ENCODE data around the gene SPAG17. TPM values are rescaled to one million over a fixed set of nuclear protein-coding genes. Genes with fewer than 3 reads are reported as not detected.

SPAG17 gene
- total RNA-seq, 2 donors from 2014 or later, result 9.0 TPM; not detected in 1

- no peaks in the 10 kb centered on the region for H3K27me3 ChIP-seq (replicated peaks; ENCODE audit: insufficient read depth)
- H3K27ac ChIP-seq, result no peak overlapping the region
- WGBS, result 97% methylated on average over 2 of the region's 2 CpGs
- H3K9me3 ChIP-seq, result no peaks in the 10 kb centered on the region
- no peak overlapping the region for H3K4me3 ChIP-seq
- no peaks in the 10 kb centered on the region for H3K36me3 ChIP-seq
- H3K4me1 ChIP-seq (replicated peaks), result no peaks in the 10 kb centered on the region
- DNase-seq (ENCODE audit: low spot score), result no peak
- intact Hi-C loops (cut with DNase I), result no loop called here
- TF ChIP-seq POLR2AphosphoS5 (IDR thresholded peaks at IDR 0.05) (no peak), POLR2A (IDR thresholded peaks at IDR 0.05) (no peak), CTCF (IDR thresholded peaks at IDR 0.05) (no peak)
Measured at GRCh38 chr1:117921991-117922390, 263.0 kb downstream of the SPAG17 start.

GRCh38 chr1:117919376-117919775 is 265.7 kb downstream of the SPAG17 start:
- no peak overlapping the region for H3K27ac ChIP-seq
- no peaks in the 10 kb centered on the region for H3K9me3 ChIP-seq
- no peaks in the 10 kb centered on the region for H3K27me3 ChIP-seq (replicated peaks; ENCODE audit: insufficient read depth)
- no peaks in the 10 kb centered on the region for H3K4me1 ChIP-seq (replicated peaks)
- H3K36me3 ChIP-seq, result no peaks in the 10 kb centered on the region
- intact Hi-C loops (cut with DNase I), result no loop called here
- DNase-seq (ENCODE audit: low spot score), result no peak
- no peak overlapping the region for H3K4me3 ChIP-seq
- no peak for TF ChIP-seq POLR2A (IDR thresholded peaks at IDR 0.05)

- no peak for TF ChIP-seq POLR2AphosphoS5 (IDR thresholded peaks at IDR 0.05)
- no peak for TF ChIP-seq POLR2A (IDR thresholded peaks at IDR 0.05)
- no peaks in the 10 kb centered on the region for H3K27me3 ChIP-seq (replicated peaks; ENCODE audit: insufficient read depth)
- DNase-seq (ENCODE audit: low spot score), result no peak
- H3K4me1 ChIP-seq (replicated peaks), result no peaks in the 10 kb centered on the region
- peaks cover 0 to 4% of the 10 kb centered on the region in 2 donors for H3K36me3 ChIP-seq
- intact Hi-C loops (cut with DNase I), result no loop called here
- H3K9me3 ChIP-seq, result no peaks in the 10 kb centered on the region
- no peak overlapping the region for H3K4me3 ChIP-seq
- H3K27ac ChIP-seq, result no peak overlapping the region
Measured at GRCh38 chr1:117911051-117911450, 274.0 kb downstream of the SPAG17 start.

GRCh38 chr1:117905019-117905418 is 280.0 kb downstream of the SPAG17 start:
- H3K9me3 ChIP-seq, result no peaks in the 10 kb centered on the region
- no peak for DNase-seq (ENCODE audit: low spot score)
- no peaks in the 10 kb centered on the region for H3K27me3 ChIP-seq (replicated peaks; ENCODE audit: insufficient read depth)
- TF ChIP-seq CTCF (IDR thresholded peaks at IDR 0.05) (no peak), POLR2A (IDR thresholded peaks at IDR 0.05) (no peak), POLR2AphosphoS5 (IDR thresholded peaks at IDR 0.05) (no peak)
- 91% methylated on average over 2 of the region's 2 CpGs for WGBS
- H3K27ac ChIP-seq, result no peak overlapping the region
- no peaks in the 10 kb centered on the region for H3K36me3 ChIP-seq
- no peak overlapping the region for H3K4me3 ChIP-seq
- H3K4me1 ChIP-seq (replicated peaks), result no peaks in the 10 kb centered on the region
- intact Hi-C loops (cut with DNase I), result no loop called here

- WGBS, result 82% methylated on average over 3 of the region's 3 CpGs
- no peak overlapping the region for H3K4me3 ChIP-seq
- H3K27me3 ChIP-seq (replicated peaks; ENCODE audit: insufficient read depth), result no peaks in the 10 kb centered on the region
- intact Hi-C loops (cut with DNase I), result no loop called here
- H3K36me3 ChIP-seq, result no peaks in the 10 kb centered on the region
- no peak for DNase-seq (ENCODE audit: low spot score)
- no peak overlapping the region for H3K27ac ChIP-seq
- no peaks in the 10 kb centered on the region for H3K9me3 ChIP-seq
- TF ChIP-seq CTCF (IDR thresholded peaks at IDR 0.05) (no peak), POLR2A (IDR thresholded peaks at IDR 0.05) (no peak), POLR2AphosphoS5 (IDR thresholded peaks at IDR 0.05) (no peak)
- H3K4me1 ChIP-seq (replicated peaks), result no peaks in the 10 kb centered on the region
Measured at GRCh38 chr1:117904485-117904884, 280.5 kb downstream of the SPAG17 start.
